ENCODE measurements around the gene MOCS1. TPM values are rescaled to one million over a fixed set of nuclear protein-coding genes. Genes with fewer than 3 reads are reported as not detected.

The MOCS1 gene
- total and polyA plus RNA-seq, 8 donors = 6.9 to 13.8 (median 8.4) TPM

- Histone ChIP-seq H3K36me3 (no peaks in the 10 kb centered on the region), H3K4me1 (no peaks in the 10 kb centered on the region), H3K27me3 (no peaks in the 10 kb centered on the region), H3K27ac (no peak overlapping the region), H3K4me3 (no peak overlapping the region), H3K9me3 (no peaks in the 10 kb centered on the region)
- TF ChIP-seq CTCF (IDR thresholded peaks at IDR 0.05) = no peak
- WGBS, 2 donors = 90 to 92% methylated on average over 6 of the region's 6 CpGs
- no peak for FAIRE-seq
- DNase-seq = no peak
- intact Hi-C loops (cut with DNase I) = no loop called here
- ATAC-seq = no peak
Observed at GRCh38 chr6:39867592-39867991, 66.7 kb downstream of the MOCS1 start.

- Histone ChIP-seq H3K4me3 (no peak overlapping the region), H3K27me3 (no peaks in the 10 kb centered on the region), H3K27ac (no peak overlapping the region), H3K9me3 (no peaks in the 10 kb centered on the region), H3K36me3 (no peaks in the 10 kb centered on the region), H3K4me1 (no peaks in the 10 kb centered on the region)
- ATAC-seq = peak; percentile 50 to 81 (median 64)
- peak in 5 of 6 donors; percentile 38 to 84 (median 65) for DNase-seq
- no peak for FAIRE-seq
- intact Hi-C loops (cut with DNase I) = no loop called here
- TF ChIP-seq CTCF (IDR thresholded peaks at IDR 0.05) = peak; percentile 39 to 79 (median 67)
- 66 to 69% methylated on average over 15 of the region's 15 CpGs for whole genome bisulfite sequencing, 2 donors
Observed at GRCh38 chr6:39865011-39865888, 69.0 kb downstream of the MOCS1 start.

GRCh38 chr6:39861663-39862062 lies 72.6 kb downstream of the MOCS1 start:
- no peak for TF ChIP-seq CTCF (IDR thresholded peaks at IDR 0.05)
- Histone ChIP-seq H3K27me3 (no peaks in the 10 kb centered on the region), H3K36me3 (no peaks in the 10 kb centered on the region), H3K27ac (no peak overlapping the region), H3K9me3 (no peaks in the 10 kb centered on the region), H3K4me3 (no peak overlapping the region), H3K4me1 (no peaks in the 10 kb centered on the region)
- DNase-seq (no peak), ATAC-seq (no peak), FAIRE-seq (no peak)
- 79 to 88% methylated on average over 3 of the region's 3 CpGs for WGBS, 2 donors
- intact Hi-C loops (cut with DNase I) = no loop called here

GRCh38 chr6:39859025-39859424 lies 75.2 kb downstream of the MOCS1 start:
- ATAC-seq (no peak), DNase-seq (no peak), FAIRE-seq (no peak)
- Histone ChIP-seq H3K4me3 (no peak overlapping the region), H3K4me1 (no peaks in the 10 kb centered on the region), H3K9me3 (no peaks in the 10 kb centered on the region), H3K27ac (no peak overlapping the region), H3K36me3 (no peaks in the 10 kb centered on the region), H3K27me3 (no peaks in the 10 kb centered on the region)
- TF ChIP-seq CTCF (IDR thresholded peaks at IDR 0.05) = no peak
- 92 to 96% methylated on average over 2 of the region's 2 CpGs for WGBS, 2 donors
- intact Hi-C loops (cut with DNase I) = no loop called here

GRCh38 chr6:39855356-39855995 lies 78.8 kb downstream of the MOCS1 start:
- TF ChIP-seq CTCF (IDR thresholded peaks at IDR 0.05) = no peak
- H3K27ac ChIP-seq = no peak overlapping the region
- no peaks in the 10 kb centered on the region for H3K36me3 ChIP-seq
- no peaks in the 10 kb centered on the region for H3K27me3 ChIP-seq
- FAIRE-seq (no peak), ATAC-seq (no peak), DNase-seq (no peak)
- H3K4me3 ChIP-seq = no peak overlapping the region
- intact Hi-C loops (cut with DNase I) = no loop called here
- 87% methylated on average over 7 of the region's 7 CpGs for WGBS, 2 donors
- no peaks in the 10 kb centered on the region for H3K9me3 ChIP-seq
- H3K4me1 ChIP-seq = no peaks in the 10 kb centered on the region

Measured in pancreas (tissue), 10 donors.